Measurements from ENCODE around the gene CHRDL2.

DNA sequence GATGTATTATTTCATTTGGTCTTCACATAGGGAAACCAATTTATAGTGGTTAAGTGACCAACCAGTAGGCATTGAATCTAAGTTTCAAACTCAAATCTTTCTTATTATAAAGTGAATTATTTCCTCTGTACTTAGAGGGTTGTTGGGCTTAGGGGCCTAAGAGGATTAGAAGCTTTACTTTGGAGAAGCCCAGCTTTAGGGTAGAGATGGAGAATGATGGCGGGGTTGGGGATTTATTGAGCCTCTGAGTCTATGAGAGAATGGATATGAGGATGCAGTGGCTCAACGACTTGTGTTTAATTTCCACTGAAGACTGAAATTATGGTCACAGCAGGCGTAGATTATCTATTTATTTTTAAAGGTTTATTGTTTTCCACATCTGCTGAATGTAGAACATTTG is 55.5 kb downstream of the CHRDL2 start:
- TF ChIP-seq, protein P1, sequence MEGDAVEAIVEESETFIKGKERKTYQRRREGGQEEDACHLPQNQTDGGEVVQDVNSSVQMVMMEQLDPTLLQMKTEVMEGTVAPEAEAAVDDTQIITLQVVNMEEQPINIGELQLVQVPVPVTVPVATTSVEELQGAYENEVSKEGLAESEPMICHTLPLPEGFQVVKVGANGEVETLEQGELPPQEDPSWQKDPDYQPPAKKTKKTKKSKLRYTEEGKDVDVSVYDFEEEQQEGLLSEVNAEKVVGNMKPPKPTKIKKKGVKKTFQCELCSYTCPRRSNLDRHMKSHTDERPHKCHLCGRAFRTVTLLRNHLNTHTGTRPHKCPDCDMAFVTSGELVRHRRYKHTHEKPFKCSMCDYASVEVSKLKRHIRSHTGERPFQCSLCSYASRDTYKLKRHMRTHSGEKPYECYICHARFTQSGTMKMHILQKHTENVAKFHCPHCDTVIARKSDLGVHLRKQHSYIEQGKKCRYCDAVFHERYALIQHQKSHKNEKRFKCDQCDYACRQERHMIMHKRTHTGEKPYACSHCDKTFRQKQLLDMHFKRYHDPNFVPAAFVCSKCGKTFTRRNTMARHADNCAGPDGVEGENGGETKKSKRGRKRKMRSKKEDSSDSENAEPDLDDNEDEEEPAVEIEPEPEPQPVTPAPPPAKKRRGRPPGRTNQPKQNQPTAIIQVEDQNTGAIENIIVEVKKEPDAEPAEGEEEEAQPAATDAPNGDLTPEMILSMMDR (IDR thresholded peaks at IDR 0.05 in 4 of 5, conservative IDR thresholded peaks at IDR 0.05 in 1 of 5), result no peak
- TF ChIP-seq POLR2A (IDR thresholded peaks at IDR 0.05), result no peak

Data from gastrocnemius medialis (tissue), 4 donors.